Epithelial cell of esophagus (primary cell): ENCODE measurements around the gene LRRC10B.

Experiments
- DNase-seq: peaks from one replicate; pipeline ENCODE4 v3.0.0; 2010; ENCODE audit warnings: low read depth
- H3K4me3 ChIP-seq: 2 replicates; pipeline ENCODE4 v1.5.1; 2011; ENCODE audit warnings: mild to moderate bottlenecking, low read length, control low read depth
- TF ChIP-seq, protein P1 (sequence below): IDR thresholded peaks from 2 replicates; pipeline ENCODE4 v1.5.1; 2011; ENCODE audit warnings: low read depth, mild to moderate bottlenecking, low read length, control low read depth, inconsistent platforms; ENCODE audit not compliant: insufficient read depth; ENCODE audit errors: missing control alignments

The LRRC10B gene

GRCh38 chr11:61515686-61516085 lies 7.1 kb downstream of the LRRC10B start:
- H3K4me3 ChIP-seq: no peak overlapping the region
- TF ChIP-seq, protein P1, sequence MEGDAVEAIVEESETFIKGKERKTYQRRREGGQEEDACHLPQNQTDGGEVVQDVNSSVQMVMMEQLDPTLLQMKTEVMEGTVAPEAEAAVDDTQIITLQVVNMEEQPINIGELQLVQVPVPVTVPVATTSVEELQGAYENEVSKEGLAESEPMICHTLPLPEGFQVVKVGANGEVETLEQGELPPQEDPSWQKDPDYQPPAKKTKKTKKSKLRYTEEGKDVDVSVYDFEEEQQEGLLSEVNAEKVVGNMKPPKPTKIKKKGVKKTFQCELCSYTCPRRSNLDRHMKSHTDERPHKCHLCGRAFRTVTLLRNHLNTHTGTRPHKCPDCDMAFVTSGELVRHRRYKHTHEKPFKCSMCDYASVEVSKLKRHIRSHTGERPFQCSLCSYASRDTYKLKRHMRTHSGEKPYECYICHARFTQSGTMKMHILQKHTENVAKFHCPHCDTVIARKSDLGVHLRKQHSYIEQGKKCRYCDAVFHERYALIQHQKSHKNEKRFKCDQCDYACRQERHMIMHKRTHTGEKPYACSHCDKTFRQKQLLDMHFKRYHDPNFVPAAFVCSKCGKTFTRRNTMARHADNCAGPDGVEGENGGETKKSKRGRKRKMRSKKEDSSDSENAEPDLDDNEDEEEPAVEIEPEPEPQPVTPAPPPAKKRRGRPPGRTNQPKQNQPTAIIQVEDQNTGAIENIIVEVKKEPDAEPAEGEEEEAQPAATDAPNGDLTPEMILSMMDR: no peak
- no peak for DNase-seq

GRCh38 chr11:61516191-61516590 lies 7.6 kb downstream of the LRRC10B start:
- TF ChIP-seq, protein P1: no peak
- H3K4me3 ChIP-seq: no peak overlapping the region
- DNase-seq: no peak

DNA sequence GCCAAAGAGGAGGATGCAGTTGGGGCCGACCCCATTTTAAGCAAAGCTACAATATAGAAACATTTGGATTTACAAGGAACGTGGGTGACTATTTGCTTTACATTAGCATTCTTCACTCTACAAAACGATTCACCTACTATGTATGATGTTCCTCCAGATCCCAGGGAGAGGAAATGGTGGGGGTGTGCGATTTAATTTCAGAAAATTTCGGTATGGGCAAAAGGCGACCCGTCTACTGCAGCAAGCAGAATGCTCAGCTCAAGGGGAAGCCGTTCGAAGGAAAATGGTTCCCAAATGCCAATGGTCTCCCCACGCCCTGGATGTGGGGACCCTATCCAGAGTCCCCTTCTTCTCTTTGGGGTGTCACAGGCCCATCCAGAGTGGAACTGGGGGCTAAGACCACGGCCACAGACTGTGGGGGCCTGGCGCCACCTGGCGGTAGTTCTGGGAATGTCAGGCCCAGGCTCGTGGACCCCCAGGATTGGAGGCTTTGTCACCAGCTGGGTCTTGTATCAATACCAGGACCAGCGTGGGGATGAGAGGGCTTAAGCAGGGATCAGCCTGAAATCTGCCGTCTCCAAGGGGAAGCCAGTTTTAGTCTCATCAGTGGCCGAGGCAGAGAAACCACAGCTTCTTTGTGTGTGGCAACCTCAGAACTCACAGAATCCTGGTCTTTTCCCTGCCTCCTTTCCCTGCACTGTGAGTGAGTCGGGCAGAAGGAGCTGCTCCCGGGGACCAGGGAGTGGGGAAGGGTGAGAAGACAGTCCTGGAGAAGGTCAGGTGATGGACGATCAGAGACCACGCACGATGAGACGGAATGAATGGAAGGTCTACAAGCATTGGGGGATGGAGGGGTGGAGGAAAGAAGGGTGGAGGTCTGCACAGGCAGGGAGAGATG lies 8.4 kb downstream of the LRRC10B start:
- H3K4me3 ChIP-seq: no peak overlapping the region
- no peak for DNase-seq
- TF ChIP-seq, protein P1: peak; percentile 97

DNA sequence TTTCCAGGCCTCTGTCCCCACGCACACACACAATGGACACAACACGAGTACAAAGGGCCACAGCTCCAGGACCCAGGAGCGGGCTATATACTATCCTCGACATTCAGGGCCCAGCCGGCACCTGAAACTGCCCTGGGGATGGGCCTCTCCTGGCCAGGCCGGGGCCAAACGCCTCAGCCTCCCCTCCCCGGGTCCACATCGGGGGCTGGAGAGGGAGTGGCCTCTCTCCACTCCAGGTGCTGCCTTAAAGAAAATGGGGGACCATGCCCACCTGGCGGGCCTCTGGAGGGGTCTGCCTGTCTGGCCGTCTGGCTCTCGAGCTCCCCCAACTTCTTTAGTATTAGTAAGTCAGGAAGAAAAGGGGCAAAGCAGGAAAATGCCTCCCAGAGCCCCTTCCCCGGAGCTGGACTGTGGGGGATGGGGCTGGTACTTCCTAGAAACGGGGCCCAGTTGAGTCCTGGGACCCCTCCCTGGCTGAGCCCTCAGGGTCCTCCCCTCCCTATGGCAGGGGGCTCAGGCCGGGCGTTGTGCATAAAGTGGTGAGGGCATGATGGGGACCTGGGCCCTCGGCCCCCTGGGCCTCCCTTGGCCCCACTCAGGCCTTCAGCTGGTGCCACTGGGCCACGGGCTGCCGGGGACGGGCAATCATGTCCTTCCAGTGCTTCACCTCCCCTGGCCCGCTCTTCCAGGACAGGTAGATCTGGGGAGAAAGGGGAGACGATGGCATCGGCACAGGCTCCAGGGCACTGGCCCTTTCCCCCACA lies 9.7 kb downstream of the LRRC10B start:
- no peak overlapping the region for H3K4me3 ChIP-seq
- DNase-seq: no peak
- TF ChIP-seq, protein P1: no peak

GRCh38 chr11:61522881-61523280 lies 14.3 kb downstream of the LRRC10B start:
- no peak for DNase-seq
- no peak overlapping the region for H3K4me3 ChIP-seq
- TF ChIP-seq, protein P1: no peak

- TF ChIP-seq, protein P1: no peak
- no peak for DNase-seq
- no peak overlapping the region for H3K4me3 ChIP-seq
These were observed 15.9 kb downstream of the LRRC10B start for GRCh38 chr11:61524446-61524845.
